HPDE6-E6E7 (cell line): ENCODE data around the gene GAL3ST1.
"Not testable (repeated sequence)": the region's sequence is repeated elsewhere in the genome, so short reads cannot be mapped to it uniquely, and the experiment has no call there.

ENCODE experiments used
- DNase-seq: peaks from one replicate; pipeline ENCODE4 v3.0.0; 2011; ENCODE audit warnings: missing footprints; ENCODE audit errors: extremely low spot score

GAL3ST1 gene

GRCh38 chr22:30596886-30597285 is 22.4 kb upstream of the GAL3ST1 start:
- DNase-seq, result no peak

- no peak for DNase-seq
Observed at GRCh38 chr22:30596199-30596598, 21.7 kb upstream of the GAL3ST1 start.

- DNase-seq, result not testable (repeated sequence)
Observed at GRCh38 chr22:30592360-30592713, 17.9 kb upstream of the GAL3ST1 start.

- DNase-seq, result peak; percentile 89
Observed at GRCh38 chr22:30591588-30592359, 17.3 kb upstream of the GAL3ST1 start, which contains the start of gene PES1. PES1 (minus strand) TSS chr22:30591910; CDS start chr22:30591833, 77 bp downstream.

GRCh38 chr22:30591191-30591587 is 16.7 kb upstream of the GAL3ST1 start:
- DNase-seq, result no peak

- no peak for DNase-seq
Observed at GRCh38 chr22:30586414-30586813, 11.9 kb upstream of the GAL3ST1 start.

- DNase-seq, result no peak
Observed at GRCh38 chr22:30584441-30584840, 10.0 kb upstream of the GAL3ST1 start.

GRCh38 chr22:30582788-30583545 is 8.5 kb upstream of the GAL3ST1 start:
- DNase-seq, result no peak

GRCh38 chr22:30582051-30582450 is 7.6 kb upstream of the GAL3ST1 start:
- DNase-seq, result no peak

GRCh38 chr22:30580896-30581295 is 6.4 kb upstream of the GAL3ST1 start:
- DNase-seq, result no peak

- DNase-seq, result no peak
Observed at GRCh38 chr22:30578481-30578880, 4.0 kb upstream of the GAL3ST1 start.

GRCh38 chr22:30575859-30576258 is 1.4 kb upstream of the GAL3ST1 start:
- DNase-seq, result no peak

GRCh38 chr22:30574997-30575671 is 669 bp upstream of the GAL3ST1 start:
- DNase-seq, result no peak

- peak; percentile 39 for DNase-seq
Observed at GRCh38 chr22:30573594-30574094, 821 bp downstream of the GAL3ST1 start.

- DNase-seq, result no peak
Observed at GRCh38 chr22:30572840-30573593, 1.4 kb downstream of the GAL3ST1 start.

GRCh38 chr22:30572210-30572609 is 2.3 kb downstream of the GAL3ST1 start:
- DNase-seq, result no peak

- no peak for DNase-seq
Observed at GRCh38 chr22:30569674-30570202, 4.7 kb downstream of the GAL3ST1 start.

- DNase-seq, result no peak
Observed at GRCh38 chr22:30568137-30568805, 6.2 kb downstream of the GAL3ST1 start.

GRCh38 chr22:30567277-30567676 is 7.2 kb downstream of the GAL3ST1 start:
- DNase-seq, result not testable (repeated sequence)

- DNase-seq, result no peak
Observed at GRCh38 chr22:30566125-30566524, 8.3 kb downstream of the GAL3ST1 start.

- DNase-seq, result no peak
Observed at GRCh38 chr22:30565341-30565740, 9.1 kb downstream of the GAL3ST1 start.
